ENCODE data around the gene OLA1. TPM values are rescaled to one million over a fixed set of nuclear protein-coding genes. Genes with fewer than 3 reads are reported as not detected.

Gene OLA1
- polyA plus RNA-seq, 1 experiment = 36.7 TPM

DNA sequence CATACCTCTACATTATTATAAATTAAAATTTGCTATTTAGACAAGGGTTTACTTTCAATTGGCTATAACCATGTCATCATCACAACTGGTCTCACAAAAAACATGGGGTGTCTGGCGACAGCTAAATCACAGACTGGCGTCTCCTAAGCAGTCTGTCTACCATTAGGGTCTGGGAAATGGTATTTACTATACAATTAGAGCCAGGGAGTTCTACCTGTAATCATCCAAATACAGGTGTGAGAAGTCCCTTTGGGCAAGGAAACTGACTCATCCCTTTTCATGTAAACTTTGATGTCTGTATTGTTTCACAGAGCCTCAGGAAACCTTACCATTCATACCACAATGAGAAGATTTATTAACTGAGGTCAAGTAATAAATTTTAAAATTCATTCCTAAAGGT, 126.7 kb downstream of the OLA1 start:
- TF ChIP-seq, protein P1, sequence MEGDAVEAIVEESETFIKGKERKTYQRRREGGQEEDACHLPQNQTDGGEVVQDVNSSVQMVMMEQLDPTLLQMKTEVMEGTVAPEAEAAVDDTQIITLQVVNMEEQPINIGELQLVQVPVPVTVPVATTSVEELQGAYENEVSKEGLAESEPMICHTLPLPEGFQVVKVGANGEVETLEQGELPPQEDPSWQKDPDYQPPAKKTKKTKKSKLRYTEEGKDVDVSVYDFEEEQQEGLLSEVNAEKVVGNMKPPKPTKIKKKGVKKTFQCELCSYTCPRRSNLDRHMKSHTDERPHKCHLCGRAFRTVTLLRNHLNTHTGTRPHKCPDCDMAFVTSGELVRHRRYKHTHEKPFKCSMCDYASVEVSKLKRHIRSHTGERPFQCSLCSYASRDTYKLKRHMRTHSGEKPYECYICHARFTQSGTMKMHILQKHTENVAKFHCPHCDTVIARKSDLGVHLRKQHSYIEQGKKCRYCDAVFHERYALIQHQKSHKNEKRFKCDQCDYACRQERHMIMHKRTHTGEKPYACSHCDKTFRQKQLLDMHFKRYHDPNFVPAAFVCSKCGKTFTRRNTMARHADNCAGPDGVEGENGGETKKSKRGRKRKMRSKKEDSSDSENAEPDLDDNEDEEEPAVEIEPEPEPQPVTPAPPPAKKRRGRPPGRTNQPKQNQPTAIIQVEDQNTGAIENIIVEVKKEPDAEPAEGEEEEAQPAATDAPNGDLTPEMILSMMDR (IDR thresholded peaks at IDR 0.05; ENCODE audit: insufficient read depth, low read depth, low read length) = no peak
- CTCF ChIA-PET = no interaction called here

DNA sequence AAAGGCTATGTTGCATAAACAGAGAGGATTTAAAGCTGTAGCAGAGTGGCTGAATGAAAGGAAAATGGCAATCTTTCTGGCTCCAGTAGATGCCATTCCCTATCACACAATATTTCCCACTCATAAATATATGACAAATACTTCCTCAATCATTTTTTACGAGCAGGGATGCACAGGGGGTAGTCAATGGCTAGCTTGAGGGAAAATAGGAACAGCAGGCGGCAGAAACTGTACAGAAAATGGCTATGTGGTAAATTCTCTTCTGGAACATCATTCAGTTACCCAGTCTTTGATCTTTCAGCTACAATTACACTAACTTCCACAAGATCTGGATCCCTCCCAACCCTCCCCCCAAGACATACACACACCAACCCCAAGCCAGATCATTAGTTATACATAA, 127.2 kb downstream of the OLA1 start:
- no peak overlapping the region for H3K4me3 ChIP-seq (ENCODE audit: low read depth, low read length)
- ChIA-PET POLR2A (no interaction called here), CTCF (no interaction called here)
- DNase-seq (ENCODE audit: low read depth) = no peak
- H3K36me3 ChIP-seq (ENCODE audit: control insufficient read depth, insufficient read depth, low read length) = no peaks in the 10 kb centered on the region
- no peaks in the 10 kb centered on the region for H3K27me3 ChIP-seq (ENCODE audit: control insufficient read depth, insufficient read depth, low read length)
- TF ChIP-seq, protein P1 (IDR thresholded peaks at IDR 0.05; ENCODE audit: insufficient read depth, low read depth, low read length) = no peak

More for the DNA sequence above, 126.7 kb downstream of the OLA1 start:
- POLR2A ChIA-PET = no interaction called here
- Histone ChIP-seq H3K27me3 (ENCODE audit: control insufficient read depth, insufficient read depth, low read length) (no peaks in the 10 kb centered on the region), H3K4me3 (ENCODE audit: low read depth, low read length) (no peak overlapping the region), H3K36me3 (ENCODE audit: control insufficient read depth, insufficient read depth, low read length) (no peaks in the 10 kb centered on the region)
- DNase-seq (ENCODE audit: low read depth) = no peak

DNA sequence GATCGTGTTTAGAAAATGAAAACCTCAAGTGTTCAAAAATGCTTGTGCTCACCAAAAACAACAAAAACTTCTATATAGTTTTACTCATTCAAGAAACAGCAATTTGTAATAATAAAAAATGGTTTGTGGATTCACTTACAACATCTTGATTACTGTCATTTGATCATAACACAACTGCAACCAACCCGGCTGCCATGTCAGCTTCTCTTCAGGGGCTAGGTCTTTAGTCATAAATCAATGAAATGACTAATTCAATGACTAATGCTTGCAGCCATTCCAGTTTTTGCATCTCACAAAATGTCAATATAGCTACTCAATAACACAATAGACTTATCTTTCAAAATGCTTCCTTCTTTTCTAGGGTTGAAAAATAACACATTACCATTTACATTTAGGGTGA, 128.0 kb downstream of the OLA1 start:
- H3K27me3 ChIP-seq (ENCODE audit: control insufficient read depth, insufficient read depth, low read length) = no peaks in the 10 kb centered on the region
- TF ChIP-seq, protein P1 (IDR thresholded peaks at IDR 0.05; ENCODE audit: insufficient read depth, low read depth, low read length) = no peak
- no peaks in the 10 kb centered on the region for H3K36me3 ChIP-seq (ENCODE audit: control insufficient read depth, insufficient read depth, low read length)
- POLR2A ChIA-PET = no interaction called here
- CTCF ChIA-PET = no interaction called here
- H3K4me3 ChIP-seq (ENCODE audit: low read depth, low read length) = no peak overlapping the region
- no peak for DNase-seq (ENCODE audit: low read depth)

DNA sequence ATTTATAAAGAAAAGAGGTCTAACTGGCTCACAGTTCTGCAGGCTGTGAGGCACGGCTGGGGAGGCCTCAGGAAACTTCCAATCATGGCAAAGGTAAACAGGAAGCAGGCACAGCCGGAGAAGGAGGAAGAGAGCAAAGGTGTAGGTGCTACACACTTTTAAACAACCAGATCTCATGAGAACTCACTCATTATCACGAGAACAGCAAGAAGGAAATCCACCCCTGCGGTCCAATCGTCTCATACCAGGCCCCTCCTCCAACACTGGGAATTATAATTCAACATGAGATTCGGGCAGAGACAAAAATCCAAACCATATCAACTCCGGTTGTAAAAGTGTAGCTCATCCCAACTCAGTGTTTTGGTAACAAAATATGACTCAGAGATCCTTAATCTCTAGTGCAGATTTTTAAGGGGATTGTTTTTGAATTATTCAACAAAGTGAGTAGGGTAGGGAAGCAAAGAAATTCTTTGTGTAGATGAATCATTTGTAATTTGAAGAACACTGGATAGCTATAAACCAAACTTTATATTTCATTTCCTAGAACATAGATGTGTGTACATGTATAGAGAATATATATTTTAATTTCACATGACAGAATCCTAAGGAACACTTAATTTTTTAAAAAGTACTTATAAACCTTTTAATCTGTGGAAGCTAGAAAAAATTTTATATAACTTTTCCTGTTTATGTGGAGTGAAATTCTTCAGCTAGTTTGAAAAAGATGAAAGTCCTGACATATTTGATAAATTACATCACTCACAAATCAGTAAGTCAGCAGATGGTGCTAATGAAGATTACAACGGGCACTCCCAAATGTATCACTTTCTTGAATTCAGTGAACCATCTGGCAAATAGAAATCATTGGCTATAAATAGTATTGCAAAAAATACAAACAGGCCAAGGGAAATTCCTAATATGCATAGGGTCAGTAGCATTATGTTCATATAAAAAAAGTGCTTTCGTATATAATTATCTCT, 130.1 kb downstream of the OLA1 start:
- TF ChIP-seq, protein P1 (IDR thresholded peaks at IDR 0.05; ENCODE audit: insufficient read depth, low read depth, low read length) = no peak
- Histone ChIP-seq H3K36me3 (ENCODE audit: control insufficient read depth, insufficient read depth, low read length) (no peaks in the 10 kb centered on the region), H3K4me3 (ENCODE audit: low read depth, low read length) (no peak overlapping the region), H3K27me3 (ENCODE audit: control insufficient read depth, insufficient read depth, low read length) (no peaks in the 10 kb centered on the region)
- peak; percentile 72 for DNase-seq (ENCODE audit: low read depth)
- CTCF ChIA-PET = no interaction called here
- POLR2A ChIA-PET = interaction anchor here (0.6 kb wide), 2 partner anchors 133 to 717 kb away, joined by 3 read pairs; no protein-coding TSS in a partner anchor

DNA sequence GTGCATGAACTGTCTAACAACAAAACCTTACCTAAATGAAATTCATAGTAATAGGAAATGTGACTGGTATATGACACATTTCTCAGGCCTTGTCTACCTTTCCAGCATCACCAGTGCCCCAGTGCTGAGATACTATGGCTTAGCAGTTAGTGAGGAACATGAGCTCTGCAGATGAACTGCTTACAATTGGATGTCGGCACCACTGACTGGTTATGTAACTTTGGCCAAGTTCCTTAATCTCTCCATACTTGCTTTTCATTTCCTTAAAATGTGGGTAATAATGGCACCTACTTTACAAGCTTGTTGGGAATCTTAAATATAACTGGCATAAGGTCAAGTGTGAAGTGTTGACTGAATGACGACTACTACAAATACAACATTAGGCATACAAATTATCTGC, 136.3 kb downstream of the OLA1 start:
- no peak overlapping the region for H3K4me3 ChIP-seq (ENCODE audit: low read depth, low read length)
- DNase-seq (ENCODE audit: low read depth) = no peak
- TF ChIP-seq, protein P1 (IDR thresholded peaks at IDR 0.05; ENCODE audit: insufficient read depth, low read depth, low read length) = no peak
- POLR2A ChIA-PET = no interaction called here
- CTCF ChIA-PET = no interaction called here
- H3K27me3 ChIP-seq (ENCODE audit: control insufficient read depth, insufficient read depth, low read length) = no peaks in the 10 kb centered on the region
- H3K36me3 ChIP-seq (ENCODE audit: control insufficient read depth, insufficient read depth, low read length) = no peaks in the 10 kb centered on the region

Measured in BJ (cell line).